K562 (cell line): ENCODE measurements around the gene DYRK1A. TPM values are rescaled to one million over a fixed set of nuclear protein-coding genes. Genes with fewer than 3 reads are reported as not detected.
A peak's percentile ranks its signal among the peaks of the same experiment; 100 is the strongest.

Source experiments
- ATAC-seq: fragments of 200-7000 bp; cut with Tn5 transposase; 3 replicates; pipeline ENCODE4 v1.9.1; 2020; ENCODE audit warnings: moderate library complexity
- BruUV-seq: library from RNA; stranded (reverse); fragments of 400-500 nt; replicated peaks from 2 replicates; lab custom pipeline; 2021; lab: Mats Ljungman, UMichigan
- CTCF ChIA-PET: fragments of 300-600 bp; formaldehyde crosslinking; extraction: SDS; loops from one replicate; lab custom pipeline; 2021; ENCODE audit warnings: low intra/inter-chr PET ratio; lab: Yijun Ruan, JAX
- POLR2A ChIA-PET: fragments of 300-600, 350-650 bp; sonication (Branson Sonifier 250); formaldehyde crosslinking; extraction: SDS; loops from one replicate; lab custom pipeline; 2021; ENCODE audit warnings: antibody characterized with exemption, inconsistent platforms; lab: Yijun Ruan, JAX
- DNase-seq, 4 experiments: peaks; one replicate each; pipeline versions ENCODE4 v3.0.0 to v3.0.0-alpha.2; 2011 to 2018; ENCODE audit warnings: low spot score in 3 of 4, mixed read lengths in 3 of 4; ENCODE audit errors: extremely low read depth in 1 of 4
- FAIRE-seq: peaks from 2 replicates; lab custom pipeline; 2011; peaks lifted over from hg19 to GRCh38; lab: Jason Lieb, UNC
- H2AFZ ChIP-seq: 2 replicates; pipeline ENCODE4 v1.6.0; 2011; ENCODE audit warnings: low read depth, low read length, control low read depth, inconsistent platforms
- H3K27ac ChIP-seq: fragments of 200-600 bp; 3 replicates; pipeline ENCODE4 v1.8.0; 2011; ENCODE audit warnings: low read depth, mild to moderate bottlenecking, control low read depth, inconsistent platforms, low read length, moderate library complexity, mixed read lengths; ENCODE audit errors: extremely low read depth
- H3K27me3 ChIP-seq, 2 experiments: fragments of 300-600 bp in 1 of 2; 2 replicates in 1 of 2; 3 replicates in 1 of 2; pipeline versions ENCODE4 v1.6.0 to v1.8.0; 2011; ENCODE audit warnings: inconsistent platforms in 2 of 2, low read length in 2 of 2, mild to moderate bottlenecking in 1 of 2, mixed read lengths in 1 of 2, moderate library complexity in 1 of 2; ENCODE audit not compliant: control insufficient read depth in 2 of 2, insufficient read depth in 2 of 2
- H3K36me3 ChIP-seq: fragments of 300-600 bp; 3 replicates; pipeline ENCODE4 v1.8.0; 2011; ENCODE audit warnings: mild to moderate bottlenecking, low read length, inconsistent platforms; ENCODE audit not compliant: control insufficient read depth, insufficient read depth
- H3K4me1 ChIP-seq, 2 experiments: fragments of 200-600 bp in 1 of 2; replicated peaks in 1 of 2; 2 replicates in 1 of 2; 3 replicates in 1 of 2; pipeline versions ENCODE4 v1.5.1 to v1.8.0; 2011; ENCODE audit warnings: inconsistent platforms in 2 of 2, low read length in 2 of 2, mild to moderate bottlenecking in 1 of 2, mixed read lengths in 1 of 2, moderate library complexity in 1 of 2; ENCODE audit not compliant: control insufficient read depth in 2 of 2, insufficient read depth in 2 of 2
- H3K4me2 ChIP-seq: 2 replicates; pipeline ENCODE4 v1.6.1; 2011; ENCODE audit warnings: low read length, control low read depth, inconsistent platforms, mixed read lengths; ENCODE audit not compliant: insufficient read depth
- H3K4me3 ChIP-seq: fragments of 200-600 bp; sonication (generic), shearing (Covaris generic); 2 replicates; pipeline ENCODE4 v1.5.1; 2016; ENCODE audit warnings: control low read depth, inconsistent platforms
- H3K79me2 ChIP-seq: fragments of 200-600 bp; 3 replicates; pipeline ENCODE4 v1.8.0; 2011; ENCODE audit warnings: low read length, inconsistent platforms; ENCODE audit not compliant: control insufficient read depth, insufficient read depth
- H3K9ac ChIP-seq, 2 experiments: 2 replicates each; pipeline versions ENCODE4 v1.6.0 to v1.6.1; 2011; ENCODE audit warnings: low read depth in 2 of 2, low read length in 2 of 2, control low read depth in 1 of 2, inconsistent platforms in 1 of 2, mild to moderate bottlenecking in 1 of 2, mixed read lengths in 1 of 2; ENCODE audit not compliant: insufficient read depth in 1 of 2
- H3K9me1 ChIP-seq: one replicate; pipeline ENCODE4 v1.6.0; 2011; ENCODE audit warnings: inconsistent platforms, mild to moderate bottlenecking, low read length, moderate library complexity; ENCODE audit not compliant: control insufficient read depth, insufficient read depth
- H3K9me3 ChIP-seq: replicated peaks from 2 replicates; pipeline ENCODE4 v1.5.1; 2011; ENCODE audit warnings: low read depth, low read length, inconsistent platforms; ENCODE audit not compliant: control insufficient read depth, insufficient read depth
- H4K20me1 ChIP-seq: replicated peaks from 2 replicates; pipeline ENCODE4 v1.6.1; 2011; ENCODE audit warnings: low read length, inconsistent platforms, mixed read lengths; ENCODE audit not compliant: control insufficient read depth, insufficient read depth
- BACH1 ChIP-seq: fragments of 200-800 bp; sonication (Bioruptor generic); IDR thresholded peaks from 2 replicates; pipeline ENCODE4 v1.6.1; 2016; ENCODE audit warnings: missing genetic modification characterization, missing compliant biosample characterization
- CEBPG ChIP-seq, 3 experiments: fragments of 200-800 bp in 1 of 3; sonication (Bioruptor generic) in 1 of 3; sonication (generic) in 1 of 3; formaldehyde crosslinking in 1 of 3; IDR thresholded peaks in 2 of 3; conservative IDR thresholded peaks in 1 of 3; 2 replicates each; pipeline versions ENCODE4 v1.6.1 to v1.8.0; 2016 to 2022; ENCODE audit warnings: missing compliant biosample characterization in 2 of 3, missing genetic modification characterization in 2 of 3, mild to moderate bottlenecking in 1 of 3, missing genetic modification reagents in 1 of 3
- NONO ChIP-seq, 2 experiments: fragments of 200-400 bp in 1 of 2; fragments of 450-650 bp in 1 of 2; formaldehyde crosslinking in 1 of 2; IDR thresholded peaks; 2 replicates each; pipeline ENCODE4 v1.6.1; 2017; ENCODE audit warnings: low read depth in 2 of 2, mild to moderate bottlenecking in 2 of 2, moderate library complexity in 2 of 2, low read length in 1 of 2
- RFX1 ChIP-seq: fragments of 450-650 bp; IDR thresholded peaks from 2 replicates; pipeline ENCODE4 v1.6.1; 2016; ENCODE audit warnings: mild to moderate bottlenecking, moderate library complexity
- SMARCA4 ChIP-seq: fragments of 450-650 bp; IDR thresholded peaks from 2 replicates; pipeline ENCODE4 v1.6.1; 2016
- ZNF316 ChIP-seq: fragments of 450-650 bp; IDR thresholded peaks from 2 replicates; pipeline ENCODE4 v1.6.1; 2016
- ZNF699 ChIP-seq: fragments of 250-450 bp; sonication (Bioruptor Pico); IDR thresholded peaks from 2 replicates; pipeline ENCODE4 v1.8.0; 2021; ENCODE audit warnings: mild to moderate bottlenecking, moderate library complexity; ENCODE audit not compliant: insufficient replicate concordance
- WGBS: fragments of 100-300 bp; shearing (Covaris generic); methylation state at CpG from one replicate; pipeline ENCODE4 v1.1.6; 2016; ENCODE audit warnings: low coverage, mixed read lengths; ENCODE audit not compliant: insufficient coverage; ENCODE audit errors: missing lambda C conversion rate; 5-methylcytosine and 5-hydroxymethylcytosine counted together
- in situ Hi-C: fragments of 300-500 bp; cut with MboI; formaldehyde crosslinking; loops from 4 replicates; pipeline ENCODE4 v1.15.0; 2018; ENCODE audit warnings: inconsistent platforms, mixed read lengths
- intact Hi-C: fragments of 100-400 bp; cut with micrococcal nuclease; formaldehyde crosslinking; loops from 2 replicates; pipeline ENCODE4 v1.14.2; 2022
- polyA plus RNA-seq, 8 experiments: library from polyadenylated mRNA; depleted of rRNA in 4 of 8; stranded (reverse) in 5 of 8; unstranded in 3 of 8; fragments of >200 nt; fragmentation: Nextera tagmentation in 2 of 8; fragmentation: Illumina TruSeq in 1 of 8; extraction: Ambion mirVana in 2 of 8; extraction: Trizol in 1 of 8; gene quantifications; 2 replicates each; pipeline versions ENCODE4 v1.2.1 to v1.2.3, GENCODE V29; 2011 to 2014; ENCODE audit warnings: inconsistent platforms in 1 of 8, missing spikeins in 1 of 8
- total RNA-seq, 7 experiments: library from RNA; depleted of rRNA in 6 of 7; stranded (reverse); fragments of >200 nt in 6 of 7; fragmentation: Illumina TruSeq in 2 of 7; extraction: Trizol in 2 of 7; gene quantifications; 2 replicates each; pipeline versions ENCODE4 v1.2.1 to v1.2.3, GENCODE V29; 2011 to 2021; ENCODE audit warnings: low replicate concordance in 1 of 7
- TF ChIP-seq, protein P1 (sequence below), 2 experiments: fragments of 450-650 bp in 1 of 2; sonication (generic) in 1 of 2; formaldehyde crosslinking in 1 of 2; IDR thresholded peaks in 1 of 2; conservative IDR thresholded peaks in 1 of 2; 2 replicates each; pipeline versions ENCODE4 v1.6.1 to v1.8.1; 2016 to 2023; ENCODE audit warnings: mild to moderate bottlenecking in 2 of 2, moderate library complexity in 2 of 2, inconsistent platforms in 1 of 2, missing genetic modification reagents in 1 of 2

Gene DYRK1A
- total and polyA plus RNA-seq, 9 of the 15 experiments (the other 6 are each of a cell fraction or from before 2014, with no cell fraction given) = 3.7 to 64.8 (median 42.3) TPM

- H3K36me3 ChIP-seq = peaks cover 96% of the 10 kb centered on the region
- DNase-seq = no peak
Measured at GRCh38 chr21:37511848-37512247, 145.3 kb downstream of the DYRK1A start.

More at GRCh38 chr21:37511848-37512247, 145.3 kb downstream of the DYRK1A start:
- ChIA-PET CTCF (no interaction called here), POLR2A (interaction anchor here (0.6 to 2.6 kb wide), 9 partner anchors 9 to 496 kb away, joined by 3 to 10 read pairs (median 4); no protein-coding TSS in a partner anchor)
- Histone ChIP-seq H3K27me3 (no peaks in the 10 kb centered on the region), H4K20me1 (no peaks in the 10 kb centered on the region; the same call in 1 of the 2 replicates), H3K79me2 (peaks cover 20% of the 10 kb centered on the region; the same call in 2 of the 3 replicates), H3K9ac (no peak overlapping the region), H3K9me1 (no peaks in the 10 kb centered on the region), H3K4me2 (no peak overlapping the region), H3K4me3 (no peak overlapping the region), H2AFZ (no peak overlapping the region)
- intact Hi-C loops = no loop called here
- 97% methylated on average over 5 of the region's 5 CpGs for WGBS
- no peak for ATAC-seq
- no TSS peak for BruUV-seq
- in situ Hi-C loops = no loop called here
- TF ChIP-seq BACH1 (tag) = no peak
- no peak for TF ChIP-seq SMARCA4
- peak; percentile 26; the same call in 1 of the 2 replicates for TF ChIP-seq CEBPG (CRISPR knock-in tag; IDR thresholded peaks at IDR 0.05)
- TF ChIP-seq CEBPG (tag; conservative IDR thresholded peaks at IDR 0.05 in 1 of 2, IDR thresholded peaks at IDR 0.05 in 1 of 2) = 0 out of 4 replicates have a peak, but pooled peaks of 1 of the 2 experiments have one; percentile 29
- TF ChIP-seq ZNF316 = peak; percentile 17; the same call in 1 of the 2 replicates
- peak; percentile 72 for TF ChIP-seq RFX1
- TF ChIP-seq, protein P1, sequence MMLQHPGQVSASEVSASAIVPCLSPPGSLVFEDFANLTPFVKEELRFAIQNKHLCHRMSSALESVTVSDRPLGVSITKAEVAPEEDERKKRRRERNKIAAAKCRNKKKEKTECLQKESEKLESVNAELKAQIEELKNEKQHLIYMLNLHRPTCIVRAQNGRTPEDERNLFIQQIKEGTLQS (IDR thresholded peaks at IDR 0.05) = peak; percentile 70; the same call in 1 of the 2 replicates
- TF ChIP-seq, protein P1 (CRISPR knock-in tag; conservative IDR thresholded peaks at IDR 0.05) = no peak
- TF ChIP-seq NONO (IDR thresholded peaks at IDR 0.05; ENCODE audit: low read depth in 2 of 2, low read length in 1 of 2) = no peak
- no peak for TF ChIP-seq ZNF699 (CRISPR knock-in tag)
- TF ChIP-seq, all 486 proteins: peak for 4
- H3K4me1 ChIP-seq = peaks cover 4 to 17% of the 10 kb centered on the region in 2 experiments; a peak in 3 of 5 replicates
- FAIRE-seq = no peak
- no peaks in the 10 kb centered on the region for H3K9me3 ChIP-seq
- no peak overlapping the region for H3K27ac ChIP-seq
